GM18907 (cell line): ENCODE results near the gene CACFD1.

Source experiments
- ATAC-seq: cut with Tn5 transposase; IDR thresholded peaks from one replicate; pipeline ENCODE4 v1.9.1; 2021; ENCODE audit warnings: mild to moderate bottlenecking, moderate library complexity; ENCODE audit not compliant: unreplicated experiment

CACFD1 gene

DNA sequence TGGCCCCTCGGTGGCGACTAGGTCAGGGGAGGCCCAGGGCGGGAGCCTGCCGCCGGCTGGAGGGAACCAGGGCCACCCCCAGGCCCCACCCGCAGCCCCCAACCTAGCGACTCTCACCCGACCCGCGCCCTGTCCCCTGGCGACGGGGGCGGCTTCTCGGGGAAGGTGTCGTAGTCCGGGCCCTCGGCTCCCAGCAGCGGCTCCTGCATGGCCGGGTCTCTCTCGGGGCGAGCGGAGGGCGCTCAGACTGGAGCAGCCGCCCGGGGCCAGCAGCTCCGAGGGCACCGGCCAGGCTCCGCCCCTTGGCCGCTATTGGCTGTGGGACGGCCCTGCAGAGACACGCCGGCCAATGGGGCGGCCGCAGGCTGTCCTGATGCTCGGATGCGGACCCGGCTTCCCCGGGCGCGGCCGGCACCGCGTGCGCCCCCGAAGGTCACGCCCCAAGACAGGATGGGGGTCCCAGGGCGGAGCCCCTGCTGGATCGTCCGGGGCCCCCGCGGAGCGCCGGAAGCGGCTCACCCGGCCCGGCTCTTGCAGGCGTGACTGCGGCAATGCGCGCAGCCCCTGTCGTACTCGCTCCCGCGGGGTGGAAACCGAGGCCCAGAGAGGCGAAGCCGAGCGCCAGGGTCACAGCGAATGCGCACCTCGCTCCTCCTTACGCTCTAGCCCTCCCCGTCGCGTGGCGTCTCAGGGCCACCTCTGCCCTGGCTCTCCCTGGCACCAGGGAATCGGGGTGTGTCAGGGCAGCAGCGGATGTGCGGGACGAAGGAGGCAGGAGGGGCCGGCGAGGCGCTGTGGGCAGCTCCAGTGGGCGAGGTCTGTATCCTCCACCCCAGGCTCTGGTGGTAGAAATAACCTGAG, 19.3 kb downstream of the CACFD1 start, which contains the start of gene SLC2A6:
TSS of gene SLC2A6 (minus strand) at position 249 of the 861 bp plus-strand sequence. CDS start at position 209, 40 bp downstream.
- ATAC-seq, result peak; percentile 86

- no peak for ATAC-seq
These were observed 23.8 kb downstream of the CACFD1 start for GRCh38 chr9:133483611-133484010.

DNA sequence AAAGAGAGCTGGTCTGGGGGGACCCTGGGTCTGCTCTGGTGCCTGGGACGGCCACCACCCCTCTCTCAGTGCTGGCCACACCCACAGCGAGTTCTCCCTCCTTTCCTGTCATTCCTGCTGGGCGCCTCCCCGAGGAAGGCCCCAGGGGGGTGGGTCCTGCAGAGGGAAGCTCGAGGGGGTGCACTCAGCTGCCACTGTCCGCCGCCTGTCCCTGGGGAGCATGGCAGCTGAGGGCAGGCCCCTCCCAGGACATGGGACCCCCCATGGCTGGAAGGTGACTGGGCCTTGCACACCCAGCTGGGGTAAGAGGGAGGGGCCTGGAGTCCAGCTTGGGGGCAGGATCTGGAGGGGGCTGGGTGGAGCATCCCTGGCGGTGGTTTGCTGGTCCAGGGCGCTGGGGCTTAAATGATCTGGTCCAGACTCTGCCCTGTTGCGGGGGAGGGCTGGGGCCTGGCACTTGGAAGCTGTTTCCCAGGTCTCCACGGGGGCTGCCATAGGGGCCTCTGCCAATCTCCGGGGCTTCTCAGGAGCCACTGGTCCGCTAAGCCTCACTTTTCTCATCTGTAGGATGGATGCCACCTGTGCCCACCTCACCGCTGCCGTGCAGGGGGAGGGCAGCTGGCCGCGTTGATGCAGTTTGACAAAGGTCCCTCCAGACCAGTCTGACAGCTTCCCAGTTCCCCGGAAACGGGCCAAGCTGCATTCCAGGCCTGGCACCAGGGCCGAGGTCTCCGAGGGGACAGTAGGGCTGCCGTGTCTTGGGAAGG, 25.1 kb downstream of the CACFD1 start:
- ATAC-seq, result no peak

- no peak for ATAC-seq
These were observed 25.9 kb downstream of the CACFD1 start for GRCh38 chr9:133485531-133486260.

- ATAC-seq, result no peak
These were observed 27.6 kb downstream of the CACFD1 start for GRCh38 chr9:133487331-133487725.

GRCh38 chr9:133488686-133489252, 29.0 kb downstream of the CACFD1 start:
- ATAC-seq, result no peak

DNA sequence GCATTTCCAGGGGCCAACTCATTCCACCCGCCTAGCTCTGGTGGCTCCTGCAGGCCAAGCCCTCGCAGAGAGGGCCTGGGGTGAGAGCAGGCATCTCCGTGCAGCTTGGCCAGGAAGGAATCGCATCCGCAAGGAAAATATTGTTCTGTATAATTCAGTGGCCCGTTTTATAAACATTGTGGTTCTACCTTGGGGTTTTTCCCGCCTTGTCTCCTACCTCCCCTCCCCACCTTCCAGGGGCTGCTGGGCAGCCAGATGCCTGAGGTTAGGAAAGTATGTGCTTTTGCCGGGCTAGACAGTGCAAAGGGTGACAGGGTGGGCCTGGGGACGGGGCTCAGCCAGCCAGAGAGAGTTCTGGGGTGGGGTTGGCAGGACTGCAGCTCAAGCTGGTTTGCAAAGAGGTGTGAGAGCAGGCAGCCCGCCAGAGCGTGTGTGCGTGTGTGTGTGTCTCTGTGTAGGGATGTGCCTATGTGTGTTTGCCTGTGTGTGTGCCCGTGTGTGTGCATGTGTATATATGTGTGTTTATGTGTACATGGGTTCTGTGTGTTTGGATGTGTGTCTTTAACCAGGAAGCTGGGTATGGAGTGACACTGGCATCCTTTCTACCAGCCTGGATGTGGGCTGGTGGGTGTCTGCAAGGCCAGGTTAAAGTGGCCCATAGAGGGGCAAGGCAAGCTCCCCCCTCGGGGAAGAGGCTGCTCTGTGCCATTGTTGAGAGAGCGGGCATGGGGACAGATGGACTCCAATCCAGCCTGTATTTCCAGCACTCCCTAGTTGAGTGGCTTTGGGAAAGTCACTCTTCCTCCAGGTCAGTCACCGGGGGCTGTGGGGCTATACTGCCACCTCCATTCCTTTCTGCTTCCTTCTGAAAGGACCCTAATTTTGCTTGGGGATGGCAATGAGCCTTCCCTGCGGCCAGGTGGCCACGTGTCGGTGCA, 29.7 kb downstream of the CACFD1 start:
- ATAC-seq, result no peak

DNA sequence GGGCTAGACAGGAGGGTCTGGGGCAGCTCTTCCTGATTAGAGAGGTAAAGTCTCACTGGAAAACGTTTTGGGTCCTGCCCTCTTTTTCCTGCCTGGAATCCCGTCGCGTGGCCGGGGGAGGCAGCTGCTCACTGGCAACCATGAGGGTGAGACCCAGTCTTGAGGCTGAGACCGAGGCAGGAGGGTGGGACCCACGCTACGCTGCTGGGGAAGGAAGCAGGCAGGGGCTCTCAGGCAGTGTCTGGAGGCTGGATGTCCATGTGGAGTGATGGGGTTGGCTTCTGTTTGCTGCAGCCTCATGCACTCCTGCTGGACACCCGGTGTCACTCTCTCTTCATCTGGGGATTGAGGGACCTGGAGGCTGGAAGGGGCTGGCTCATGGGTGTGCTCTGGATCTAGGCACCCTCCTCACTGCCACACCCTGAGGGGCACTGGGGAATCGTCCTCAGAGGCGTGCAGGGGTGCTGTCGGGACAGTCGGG, 30.5 kb downstream of the CACFD1 start:
- ATAC-seq, result no peak

- ATAC-seq, result no peak
These were observed 31.3 kb downstream of the CACFD1 start for GRCh38 chr9:133490865-133491655.

GRCh38 chr9:133491656-133491925, 31.8 kb downstream of the CACFD1 start:
- ATAC-seq, result no peak

GRCh38 chr9:133492061-133493021, 32.6 kb downstream of the CACFD1 start:
- no peak for ATAC-seq

DNA sequence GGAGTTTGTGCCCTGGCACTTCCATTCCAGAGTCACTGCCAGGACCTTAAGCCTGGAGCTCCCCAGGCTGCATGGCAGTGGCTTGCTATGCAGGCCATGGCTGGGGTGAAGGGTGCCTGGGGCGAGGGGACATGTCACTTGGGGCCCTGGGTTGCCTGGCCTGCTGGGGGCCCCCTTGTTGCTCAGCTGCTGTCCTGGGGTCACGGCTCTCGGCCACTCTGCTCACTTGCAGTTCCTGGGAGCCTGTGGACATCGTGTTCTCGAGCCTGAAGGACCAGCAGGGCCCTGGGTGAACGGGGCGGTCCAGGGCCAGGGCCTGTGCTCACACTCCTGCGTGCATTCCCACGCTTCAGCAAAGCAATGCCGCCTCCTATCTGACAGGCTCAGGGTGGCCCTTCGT, 33.6 kb downstream of the CACFD1 start:
- no peak for ATAC-seq

- no peak for ATAC-seq
These were observed 34.2 kb downstream of the CACFD1 start for GRCh38 chr9:133493845-133494540.

GRCh38 chr9:133494636-133495326, 35.0 kb downstream of the CACFD1 start:
- no peak for ATAC-seq

GRCh38 chr9:133495327-133496293, 35.8 kb downstream of the CACFD1 start:
- ATAC-seq, result no peak
